ENCODE results near the gene UBE2S.

GRCh38 chr19:55362174-55362989 lies 45.2 kb downstream of the UBE2S start:
- no peak for TF ChIP-seq CTCF (IDR thresholded peaks at IDR 0.05; ENCODE audit: insufficient read depth, low read length, poor library complexity, severe bottlenecking)
- no peak for TF ChIP-seq EZH2phosphoT487 (conservative IDR thresholded peaks at IDR 0.05; ENCODE audit: low read length)
